ENCODE data around the gene WDR5.

WDR5 gene

GRCh38 chr9:134162926-134163370 lies 27.1 kb downstream of the WDR5 start:
- in situ Hi-C loops (cut with MboI; ENCODE audit: low sequenced_read_pairs, unreplicated experiment): no loop called here

GRCh38 chr9:134163371-134164196 lies 27.7 kb downstream of the WDR5 start:
- TF ChIP-seq CTCF (IDR thresholded peaks at IDR 0.05; ENCODE audit: borderline replicate concordance, control extremely low read depth, extremely low read depth, insufficient read depth, missing control alignments): peak; percentile 9

More at GRCh38 chr9:134162926-134163370, 27.1 kb downstream of the WDR5 start:
- no peak for DNase-seq (ENCODE audit: low spot score)
- TF ChIP-seq CTCF (IDR thresholded peaks at IDR 0.05; ENCODE audit: borderline replicate concordance, control extremely low read depth, extremely low read depth, insufficient read depth, missing control alignments): no peak

GRCh38 chr9:134164879-134165278 lies 29.0 kb downstream of the WDR5 start:
- in situ Hi-C loops (cut with MboI; ENCODE audit: low sequenced_read_pairs, unreplicated experiment): no loop called here

More at GRCh38 chr9:134163371-134164196, 27.7 kb downstream of the WDR5 start:
- DNase-seq (ENCODE audit: low spot score): peak; percentile 67
- in situ Hi-C loops (cut with MboI; ENCODE audit: low sequenced_read_pairs, unreplicated experiment): no loop called here

GRCh38 chr9:134165357-134166315 lies 29.8 kb downstream of the WDR5 start:
- in situ Hi-C loops (cut with MboI; ENCODE audit: low sequenced_read_pairs, unreplicated experiment): no loop called here
- no peak for TF ChIP-seq CTCF (IDR thresholded peaks at IDR 0.05; ENCODE audit: borderline replicate concordance, control extremely low read depth, extremely low read depth, insufficient read depth, missing control alignments)
- DNase-seq (ENCODE audit: low spot score): no peak

More at GRCh38 chr9:134164879-134165278, 29.0 kb downstream of the WDR5 start:
- TF ChIP-seq CTCF (IDR thresholded peaks at IDR 0.05; ENCODE audit: borderline replicate concordance, control extremely low read depth, extremely low read depth, insufficient read depth, missing control alignments): no peak
- DNase-seq (ENCODE audit: low spot score): no peak

- no peak for TF ChIP-seq CTCF (IDR thresholded peaks at IDR 0.05; ENCODE audit: borderline replicate concordance, control extremely low read depth, extremely low read depth, insufficient read depth, missing control alignments)
- in situ Hi-C loops (cut with MboI; ENCODE audit: low sequenced_read_pairs, unreplicated experiment): no loop called here
- DNase-seq (ENCODE audit: low spot score): no peak
Measured at GRCh38 chr9:134166374-134166773, 30.5 kb downstream of the WDR5 start.

GRCh38 chr9:134167530-134167931 lies 31.6 kb downstream of the WDR5 start:
- in situ Hi-C loops (cut with MboI; ENCODE audit: low sequenced_read_pairs, unreplicated experiment): no loop called here
- no peak for DNase-seq (ENCODE audit: low spot score)
- TF ChIP-seq CTCF (IDR thresholded peaks at IDR 0.05; ENCODE audit: borderline replicate concordance, control extremely low read depth, extremely low read depth, insufficient read depth, missing control alignments): no peak
